ENCODE measurements around the gene TMEM238L.

GRCh38 chr17:10756619-10757018 lies 47.3 kb downstream of the TMEM238L start:
- TF ChIP-seq CTCF (IDR thresholded peaks at IDR 0.05): no peak
- TF ChIP-seq POLR2A (IDR thresholded peaks at IDR 0.05): no peak

Measured in vagina (tissue), 2 donors.